Measurements from ENCODE around the gene HRNR. TPM values are rescaled to one million over a fixed set of nuclear protein-coding genes. Genes with fewer than 3 reads are reported as not detected.

The HRNR gene
- total RNA-seq, 2 experiments from 2014 or later, result not detected

DNA sequence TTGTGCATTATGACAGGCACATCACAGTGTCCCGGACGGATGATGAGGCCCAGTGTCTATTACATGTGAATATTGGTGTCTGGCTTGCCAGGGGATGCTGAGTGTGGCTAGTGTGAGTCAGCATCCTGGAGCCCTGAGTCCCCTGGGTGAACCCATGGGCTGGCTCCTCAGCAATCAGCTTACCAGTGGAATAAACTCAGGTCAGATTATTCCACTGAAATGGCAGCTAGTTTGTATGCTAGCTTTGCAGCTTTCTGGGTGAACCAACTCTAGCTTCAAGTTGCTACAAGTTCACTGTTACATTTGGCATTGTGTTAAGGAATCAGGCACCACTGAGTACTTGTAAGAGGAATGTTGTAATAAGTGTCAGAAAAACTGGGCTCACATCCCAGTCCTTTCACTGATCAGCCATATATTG is 41.0 kb downstream of the HRNR start:
- Mint-ChIP-seq H3K4me1 (ENCODE audit: low read depth) (peaks cover 2% of the 10 kb centered on the region), H3K27me3 (peaks cover 3% of the 10 kb centered on the region), H3K9me3 (no peaks in the 10 kb centered on the region), H3K27ac (no peak overlapping the region), H3K36me3 (ENCODE audit: low read depth) (no peaks in the 10 kb centered on the region), H3K4me3 (no peak overlapping the region)
- intact Hi-C loops (cut with micrococcal nuclease), result no loop called here
- ChIA-PET POLR2A (no interaction called here), CTCF (interaction anchor here (0.8 to 11.9 kb wide), 8 partner anchors 8 to 276 kb away, joined by 3 to 315 read pairs (median 26); partner anchors contain the start of gene TCHH)
- TF ChIP-seq, protein P1, sequence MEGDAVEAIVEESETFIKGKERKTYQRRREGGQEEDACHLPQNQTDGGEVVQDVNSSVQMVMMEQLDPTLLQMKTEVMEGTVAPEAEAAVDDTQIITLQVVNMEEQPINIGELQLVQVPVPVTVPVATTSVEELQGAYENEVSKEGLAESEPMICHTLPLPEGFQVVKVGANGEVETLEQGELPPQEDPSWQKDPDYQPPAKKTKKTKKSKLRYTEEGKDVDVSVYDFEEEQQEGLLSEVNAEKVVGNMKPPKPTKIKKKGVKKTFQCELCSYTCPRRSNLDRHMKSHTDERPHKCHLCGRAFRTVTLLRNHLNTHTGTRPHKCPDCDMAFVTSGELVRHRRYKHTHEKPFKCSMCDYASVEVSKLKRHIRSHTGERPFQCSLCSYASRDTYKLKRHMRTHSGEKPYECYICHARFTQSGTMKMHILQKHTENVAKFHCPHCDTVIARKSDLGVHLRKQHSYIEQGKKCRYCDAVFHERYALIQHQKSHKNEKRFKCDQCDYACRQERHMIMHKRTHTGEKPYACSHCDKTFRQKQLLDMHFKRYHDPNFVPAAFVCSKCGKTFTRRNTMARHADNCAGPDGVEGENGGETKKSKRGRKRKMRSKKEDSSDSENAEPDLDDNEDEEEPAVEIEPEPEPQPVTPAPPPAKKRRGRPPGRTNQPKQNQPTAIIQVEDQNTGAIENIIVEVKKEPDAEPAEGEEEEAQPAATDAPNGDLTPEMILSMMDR (IDR thresholded peaks at IDR 0.05), result no peak
- DNase-seq, result peak; percentile 26
- peak; percentile 45 for ATAC-seq

DNA sequence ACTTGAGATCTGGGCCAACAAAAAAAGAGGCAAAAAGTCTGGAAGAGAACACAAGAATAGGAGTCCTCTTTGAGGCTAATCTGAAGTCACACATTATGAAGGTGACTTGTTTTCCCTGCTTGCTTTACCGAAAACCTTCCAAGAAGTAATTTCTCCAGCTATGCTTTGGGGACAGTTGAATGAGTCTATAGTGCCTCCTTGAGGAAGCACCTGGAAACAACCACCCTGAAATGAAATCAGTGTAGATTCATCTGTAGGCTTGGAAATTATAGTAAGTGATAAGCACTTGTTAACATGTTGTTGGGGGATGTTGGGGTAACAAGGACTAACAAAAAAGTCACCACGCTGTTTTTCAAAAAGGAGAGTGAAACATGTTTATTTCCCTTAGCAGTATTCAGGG is 41.6 kb downstream of the HRNR start:
- TF ChIP-seq, protein P1 (IDR thresholded peaks at IDR 0.05), result peak; percentile 59
- CTCF ChIA-PET, result interaction anchor here (1.6 to 11.9 kb wide), 4 partner anchors 71 to 165 kb away, joined by 5 to 315 read pairs (median 55); partner anchors contain the start of gene TCHH
- peaks cover 2% of the 10 kb centered on the region for H3K4me1 Mint-ChIP-seq (ENCODE audit: low read depth)
- intact Hi-C loops (cut with micrococcal nuclease), result no loop called here
- no peak overlapping the region for H3K27ac Mint-ChIP-seq
- H3K36me3 Mint-ChIP-seq (ENCODE audit: low read depth), result no peaks in the 10 kb centered on the region
- H3K9me3 Mint-ChIP-seq, result no peaks in the 10 kb centered on the region
- peak; percentile 18 for DNase-seq
- no peak overlapping the region for H3K4me3 Mint-ChIP-seq
- ATAC-seq, result peak; percentile 30
- H3K27me3 Mint-ChIP-seq, result peaks cover 3% of the 10 kb centered on the region
- POLR2A ChIA-PET, result interaction anchor here (0.6 kb wide), 1 partner anchor 127 kb away, joined by 3 read pairs; no protein-coding TSS in a partner anchor

DNA sequence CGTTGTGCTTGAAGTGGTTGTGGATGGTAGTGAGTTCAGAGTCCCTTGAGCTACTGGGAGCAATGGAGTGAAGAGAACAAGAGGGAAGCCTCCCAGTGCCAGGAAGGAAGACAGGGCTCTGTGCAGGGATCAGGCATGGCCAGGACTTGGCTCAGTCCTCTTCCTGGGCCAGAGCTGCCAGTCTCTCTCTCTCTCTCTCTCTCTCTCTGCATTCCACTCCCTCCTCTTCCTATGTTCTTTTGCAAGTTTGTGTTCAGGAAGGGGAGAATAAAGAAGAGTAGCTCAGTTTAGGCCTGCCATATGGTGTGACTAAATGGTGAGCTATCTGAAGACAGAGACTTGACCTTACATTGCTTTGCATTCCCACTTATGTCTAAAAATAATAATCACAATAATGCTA is 44.4 kb downstream of the HRNR start:
- no peak overlapping the region for H3K4me3 Mint-ChIP-seq
- H3K9me3 Mint-ChIP-seq, result no peaks in the 10 kb centered on the region
- no peak overlapping the region for H3K27ac Mint-ChIP-seq
- ATAC-seq, result no peak
- no peak for DNase-seq
- no peaks in the 10 kb centered on the region for H3K4me1 Mint-ChIP-seq (ENCODE audit: low read depth)
- ChIA-PET CTCF (interaction anchor here (1.4 to 11.9 kb wide), 2 partner anchors 9 to 129 kb away, joined by 7 to 315 read pairs; no protein-coding TSS in a partner anchor), POLR2A (interaction anchor here (1.0 kb wide), 1 partner anchor 11 kb away, joined by 3 read pairs; no protein-coding TSS in a partner anchor)
- H3K36me3 Mint-ChIP-seq (ENCODE audit: low read depth), result no peaks in the 10 kb centered on the region
- TF ChIP-seq, protein P1 (IDR thresholded peaks at IDR 0.05), result no peak
- peaks cover 6% of the 10 kb centered on the region for H3K27me3 Mint-ChIP-seq
- intact Hi-C loops (cut with micrococcal nuclease), result no loop called here

DNA sequence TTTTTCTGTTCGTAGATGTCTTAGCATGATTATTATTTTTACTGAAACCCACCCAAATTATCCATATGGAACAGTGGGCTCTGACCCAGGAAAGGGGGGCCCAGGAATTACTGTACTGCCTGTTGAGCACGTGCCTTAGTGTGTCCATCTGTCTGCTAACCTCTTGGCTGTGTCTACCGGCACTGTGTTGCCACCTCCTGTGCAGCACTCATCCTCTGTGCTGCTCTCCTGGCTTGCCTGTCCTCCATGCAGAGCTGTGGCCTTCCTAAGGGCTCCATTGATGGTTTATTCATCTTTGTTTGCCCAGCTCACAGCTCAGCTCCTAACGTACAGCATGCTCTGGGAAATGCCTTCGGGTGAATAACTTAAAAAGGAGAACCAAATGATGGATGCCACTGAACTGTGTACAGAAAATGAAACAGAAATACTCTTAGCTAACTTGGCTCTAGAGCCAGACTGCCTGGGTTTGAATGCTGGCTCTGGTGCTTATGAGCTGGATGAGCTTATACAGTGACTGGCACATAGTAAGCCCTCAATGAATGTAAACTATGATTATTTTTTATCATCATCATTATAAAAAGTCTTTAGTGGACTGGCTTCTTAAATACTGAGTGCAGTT is 53.6 kb downstream of the HRNR start:
- intact Hi-C loops (cut with micrococcal nuclease), result no loop called here
- H3K27me3 Mint-ChIP-seq, result peaks cover 3% of the 10 kb centered on the region
- CTCF ChIA-PET, result interaction anchor here (2.1 to 3.3 kb wide), 2 partner anchors 15 to 18 kb away, joined by 11 read pairs; no protein-coding TSS in a partner anchor
- TF ChIP-seq, protein P1 (IDR thresholded peaks at IDR 0.05), result no peak
- DNase-seq, result no peak
- H3K4me1 Mint-ChIP-seq (ENCODE audit: low read depth), result peaks cover 7% of the 10 kb centered on the region
- no peak overlapping the region for H3K4me3 Mint-ChIP-seq
- no peaks in the 10 kb centered on the region for H3K9me3 Mint-ChIP-seq
- no peaks in the 10 kb centered on the region for H3K36me3 Mint-ChIP-seq (ENCODE audit: low read depth)
- H3K27ac Mint-ChIP-seq, result no peak overlapping the region
- no peak for ATAC-seq
- POLR2A ChIA-PET, result no interaction called here

DNA sequence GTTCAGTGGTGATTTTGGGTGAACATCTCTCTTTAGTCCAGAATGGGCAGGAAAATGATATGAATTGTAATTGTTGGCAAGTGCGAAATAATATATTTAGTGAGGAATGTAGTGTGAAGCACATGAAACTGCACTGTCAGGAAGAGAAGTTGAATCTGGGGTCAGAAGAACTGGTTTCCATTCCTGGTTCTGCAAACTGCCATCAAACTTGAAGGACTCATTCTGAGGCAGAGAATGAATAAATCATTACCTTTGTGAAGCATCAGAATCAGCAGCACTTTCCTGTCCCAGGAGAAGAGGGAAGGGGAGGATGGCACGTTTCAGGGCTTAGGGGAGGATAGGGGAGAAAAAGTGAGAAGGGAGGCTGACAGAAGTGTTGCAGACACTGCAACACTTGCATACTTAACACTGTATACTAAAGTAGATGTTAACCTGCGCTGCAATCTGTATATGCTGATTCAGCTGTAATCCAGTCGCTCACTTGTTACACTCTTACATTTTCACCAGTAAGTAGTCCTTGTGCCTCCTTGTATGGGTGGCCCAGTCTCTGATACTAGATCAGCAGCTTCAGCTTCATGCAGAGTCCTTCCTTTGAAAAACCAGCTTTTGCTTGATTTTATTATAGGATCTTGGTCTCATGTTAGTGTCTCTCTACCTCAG is 54.5 kb downstream of the HRNR start:
- intact Hi-C loops (cut with micrococcal nuclease), result no loop called here
- ChIA-PET CTCF (interaction anchor here (2.1 to 3.3 kb wide), 2 partner anchors 16 to 19 kb away, joined by 11 read pairs; no protein-coding TSS in a partner anchor), POLR2A (no interaction called here)
- H3K27me3 Mint-ChIP-seq, result peaks cover 4% of the 10 kb centered on the region
- H3K27ac Mint-ChIP-seq, result no peak overlapping the region
- no peak for DNase-seq
- no peaks in the 10 kb centered on the region for H3K36me3 Mint-ChIP-seq (ENCODE audit: low read depth)
- ATAC-seq, result no peak
- TF ChIP-seq, protein P1 (IDR thresholded peaks at IDR 0.05), result no peak
- H3K4me3 Mint-ChIP-seq, result no peak overlapping the region
- H3K9me3 Mint-ChIP-seq, result no peaks in the 10 kb centered on the region
- peaks cover 8% of the 10 kb centered on the region for H3K4me1 Mint-ChIP-seq (ENCODE audit: low read depth)

Measured in activated CD8-positive, alpha-beta T cell treated with anti-CD3 and anti-CD28 coated beads for 36 hours (primary cell).